Cardiac fibroblast (primary cell): ENCODE data around the gene PEMT.

Experiments
- DNase-seq, 2 donors: peaks; one replicate each; pipeline versions ENCODE4 v3.0.0 to v3.0.0-alpha.2; 2010; ENCODE audit warnings: low read depth in 2 of 2
- H3K4me3 ChIP-seq, 2 donors: replicated peaks in 1 of 2; 1 replicate in 1 of 2; 2 replicates in 1 of 2; pipeline ENCODE4 v1.5.1; 2011; ENCODE audit warnings: low read depth in 2 of 2, low read length in 2 of 2, mild to moderate bottlenecking in 2 of 2, moderate library complexity in 1 of 2
- CTCF ChIP-seq: IDR thresholded peaks from one replicate; pipeline ENCODE4 v1.5.1; 2011; ENCODE audit warnings: low read depth, mild to moderate bottlenecking, low read length, inconsistent platforms

PEMT gene

GRCh38 chr17:17481860-17482259 lies 109.6 kb downstream of the PEMT start:
- DNase-seq = no peak
- no peak for TF ChIP-seq CTCF
- no peak overlapping the region for H3K4me3 ChIP-seq

GRCh38 chr17:17480593-17481148 lies 110.8 kb downstream of the PEMT start:
- no peak for TF ChIP-seq CTCF
- no peak for DNase-seq
- H3K4me3 ChIP-seq = no peak overlapping the region

GRCh38 chr17:17479209-17479608 lies 112.3 kb downstream of the PEMT start:
- DNase-seq = peak in 1 of 2 donors; percentile 19
- no peak for TF ChIP-seq CTCF

GRCh38 chr17:17476865-17477467 lies 114.5 kb downstream of the PEMT start, which contains the start of gene MED9:
MED9 (plus strand) TSS chr17:17477000; CDS start chr17:17477042, 42 bp downstream.
- peak within 1 kb of the TSS; percentile 89 to 98 for H3K4me3 ChIP-seq
- DNase-seq = peak; percentile 91
- TF ChIP-seq CTCF = no peak

More at GRCh38 chr17:17479209-17479608, 112.3 kb downstream of the PEMT start:
- H3K4me3 ChIP-seq = no peak overlapping the region

DNA sequence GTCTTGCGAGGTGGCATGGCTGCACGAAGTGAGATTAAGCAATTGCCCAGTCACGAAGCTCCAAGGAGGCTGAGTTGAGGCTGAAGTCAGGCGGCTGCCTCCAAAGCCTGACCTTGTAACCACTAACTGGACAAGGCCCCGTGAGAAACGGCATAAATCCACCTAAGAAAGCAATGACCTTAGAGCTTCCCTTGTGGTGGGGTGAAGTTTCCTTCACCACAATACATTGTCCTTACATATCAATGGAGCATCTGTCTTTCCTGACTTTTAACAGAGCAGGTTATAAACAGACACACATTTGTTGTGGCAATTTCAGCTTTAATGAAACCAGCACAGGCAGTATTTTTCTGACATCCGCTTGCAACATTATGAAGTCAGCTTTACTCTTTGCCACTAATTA lies 117.2 kb downstream of the PEMT start:
- TF ChIP-seq CTCF = no peak
- no peak for DNase-seq
- no peak overlapping the region for H3K4me3 ChIP-seq

DNA sequence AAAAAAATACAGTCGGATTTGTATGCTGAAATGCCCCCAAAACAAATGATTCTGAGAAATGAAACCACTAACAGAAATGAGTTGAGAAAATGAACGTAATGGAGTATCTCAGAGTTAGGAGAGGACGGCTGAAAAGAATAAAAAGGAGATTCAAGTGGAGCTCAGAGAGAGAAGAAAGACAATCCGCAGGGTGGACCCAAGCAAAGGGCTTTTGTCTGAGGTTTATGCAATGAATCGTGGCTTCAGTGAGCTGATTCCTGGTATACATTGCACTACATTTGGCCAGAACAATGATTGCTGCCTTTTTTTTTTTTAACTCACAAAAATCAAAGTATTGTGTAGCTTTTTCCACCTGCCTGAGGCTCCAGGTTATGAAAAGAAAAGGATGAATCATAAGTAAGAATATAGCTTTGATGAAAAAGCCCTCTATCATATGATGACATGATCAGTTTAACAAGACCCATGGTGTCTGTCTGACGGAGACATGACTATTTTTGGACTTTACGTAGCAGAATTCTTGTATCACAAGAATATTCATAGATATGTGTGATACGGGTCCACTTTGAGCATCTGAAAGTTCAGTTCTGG lies 119.1 kb downstream of the PEMT start:
- no peak for TF ChIP-seq CTCF
- DNase-seq = no peak
- H3K4me3 ChIP-seq = no peak overlapping the region

GRCh38 chr17:17469996-17470395 lies 121.5 kb downstream of the PEMT start:
- H3K4me3 ChIP-seq = no peak overlapping the region
- no peak for TF ChIP-seq CTCF
- no peak for DNase-seq
